Activated naive CD8-positive, alpha-beta T cell treated with anti-CD3 and anti-CD28 coated beads for 36 hours (primary cell): ENCODE measurements around the gene MLKL. TPM values are rescaled to one million over a fixed set of nuclear protein-coding genes. Genes with fewer than 3 reads are reported as not detected.

Source experiments
- DNase-seq: peaks from one replicate; pipeline ENCODE4 v3.0.0; 2021
- H3K27ac Mint-ChIP-seq: one replicate; pipeline ENCODE4 v1.8.0; 2022; ENCODE audit warnings: mild to moderate bottlenecking, moderate library complexity, mixed read lengths
- H3K27me3 Mint-ChIP-seq: one replicate; pipeline ENCODE4 v1.8.0; 2022; ENCODE audit warnings: mild to moderate bottlenecking, mixed read lengths
- H3K36me3 Mint-ChIP-seq: one replicate; pipeline ENCODE4 v1.8.0; 2021; ENCODE audit warnings: mild to moderate bottlenecking, mixed read lengths
- H3K4me1 Mint-ChIP-seq: one replicate; pipeline ENCODE4 v1.8.0; 2021; ENCODE audit warnings: mixed read lengths
- H3K4me3 Mint-ChIP-seq: one replicate; pipeline ENCODE4 v1.8.0; 2022; ENCODE audit warnings: mild to moderate bottlenecking, moderate library complexity, mixed read lengths
- H3K9me3 Mint-ChIP-seq: one replicate; pipeline ENCODE4 v1.8.0; 2022; ENCODE audit warnings: mixed read lengths
- total RNA-seq, 2 experiments: library from RNA; stranded (reverse); gene quantifications; one replicate each; pipeline ENCODE4 v1.2.3, GENCODE V29; 2021

MLKL gene
- total RNA-seq, 2 experiments from 2014 or later, result 23.6 TPM

- Mint-ChIP-seq H3K27me3 (no peaks in the 10 kb centered on the region), H3K4me3 (no peak overlapping the region), H3K9me3 (peaks cover 3% of the 10 kb centered on the region), H3K27ac (no peak overlapping the region), H3K36me3 (no peaks in the 10 kb centered on the region), H3K4me1 (no peaks in the 10 kb centered on the region)
- DNase-seq, result no peak
Measured at GRCh38 chr16:74721716-74722115, 21.1 kb upstream of the MLKL start.

DNA sequence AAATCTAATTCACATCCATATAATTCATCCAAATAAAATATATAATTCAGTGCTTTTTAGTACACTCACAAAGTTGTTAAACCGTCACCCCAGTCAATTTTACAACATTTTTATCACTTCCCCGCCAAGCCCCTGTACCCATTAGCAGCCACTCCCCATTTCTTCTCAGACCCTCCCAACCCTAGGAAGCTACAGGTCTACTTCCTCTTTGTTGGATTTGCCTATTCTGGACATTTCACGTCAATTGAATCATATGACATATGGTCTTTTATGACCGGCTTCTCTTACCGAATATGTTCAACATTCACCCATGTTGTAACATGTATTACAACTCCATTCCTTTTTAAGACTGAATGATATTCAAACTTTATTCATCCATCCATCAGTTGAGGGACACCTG is 19.9 kb upstream of the MLKL start:
- no peaks in the 10 kb centered on the region for H3K36me3 Mint-ChIP-seq
- H3K4me1 Mint-ChIP-seq, result no peaks in the 10 kb centered on the region
- no peaks in the 10 kb centered on the region for H3K27me3 Mint-ChIP-seq
- no peaks in the 10 kb centered on the region for H3K9me3 Mint-ChIP-seq
- H3K27ac Mint-ChIP-seq, result no peak overlapping the region
- DNase-seq, result no peak
- no peak overlapping the region for H3K4me3 Mint-ChIP-seq

DNA sequence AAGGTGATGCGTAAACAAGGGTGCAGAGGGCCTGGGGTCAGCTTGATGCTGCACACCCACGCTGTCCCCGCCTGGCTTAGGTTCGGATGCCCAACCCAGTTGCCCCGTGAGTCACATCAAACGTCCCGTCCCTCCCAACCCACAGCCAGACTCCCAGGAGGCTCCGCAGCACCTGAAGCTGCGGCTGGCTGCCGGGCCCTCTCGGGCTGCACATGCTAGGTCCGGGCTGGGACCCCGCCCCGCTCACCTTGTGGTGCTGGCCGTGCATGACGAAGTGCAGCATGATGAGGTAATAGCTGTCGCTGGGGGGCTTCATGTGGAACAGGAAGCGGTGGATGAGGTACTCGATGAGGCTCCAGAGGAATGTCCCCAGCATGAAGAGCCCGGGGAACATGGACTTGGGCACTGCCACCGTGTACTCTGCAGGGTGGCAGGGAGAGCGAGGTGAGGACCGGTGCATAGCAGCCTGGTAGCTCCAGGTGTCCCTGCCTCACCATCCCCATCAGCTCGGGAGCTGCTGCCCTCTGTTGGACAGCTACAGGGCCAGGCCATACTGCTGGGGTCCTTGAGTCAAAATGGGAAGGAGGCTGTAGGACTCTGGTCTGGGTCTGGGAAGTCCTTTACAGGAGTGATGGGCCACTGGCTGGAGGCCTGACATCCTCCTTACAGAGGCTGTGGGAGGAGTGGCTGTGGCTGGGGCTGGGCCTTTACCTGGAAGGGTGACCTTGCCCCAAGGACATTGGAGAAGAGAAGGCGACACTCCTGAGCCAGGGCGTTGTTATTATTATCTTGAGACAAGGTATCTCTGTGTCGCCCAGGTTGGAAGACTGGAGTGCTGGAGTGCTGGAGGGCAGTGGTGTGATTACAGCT is 18.3 kb upstream of the MLKL start:
- H3K4me1 Mint-ChIP-seq, result no peaks in the 10 kb centered on the region
- H3K9me3 Mint-ChIP-seq, result no peaks in the 10 kb centered on the region
- no peaks in the 10 kb centered on the region for H3K27me3 Mint-ChIP-seq
- no peak for DNase-seq
- H3K4me3 Mint-ChIP-seq, result no peak overlapping the region
- no peak overlapping the region for H3K27ac Mint-ChIP-seq
- H3K36me3 Mint-ChIP-seq, result no peaks in the 10 kb centered on the region

DNA sequence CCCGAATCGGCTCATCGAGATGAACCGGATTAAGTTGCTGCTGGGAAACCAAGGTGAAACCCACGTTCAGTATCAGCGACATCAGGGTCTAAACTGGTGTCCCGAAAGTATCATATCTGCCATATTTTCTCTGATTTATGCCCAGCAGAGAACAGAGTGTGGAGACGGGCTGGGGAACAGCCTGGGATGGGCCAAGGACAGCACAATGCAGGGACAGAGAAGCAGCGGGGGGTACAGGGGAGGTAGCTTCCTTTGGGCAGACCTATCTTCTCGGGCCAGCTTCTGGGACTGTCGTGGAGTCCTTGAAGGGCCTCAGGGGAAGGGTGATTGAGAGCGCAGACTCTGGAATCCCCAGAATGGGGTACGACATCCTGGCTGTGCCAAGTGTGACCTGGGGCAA is 17.5 kb upstream of the MLKL start:
- Mint-ChIP-seq H3K9me3 (no peaks in the 10 kb centered on the region), H3K27me3 (no peaks in the 10 kb centered on the region), H3K4me1 (no peaks in the 10 kb centered on the region), H3K27ac (no peak overlapping the region), H3K36me3 (no peaks in the 10 kb centered on the region), H3K4me3 (no peak overlapping the region)
- DNase-seq, result no peak

- Mint-ChIP-seq H3K4me3 (no peak overlapping the region), H3K4me1 (no peaks in the 10 kb centered on the region), H3K27me3 (no peaks in the 10 kb centered on the region), H3K27ac (no peak overlapping the region), H3K9me3 (no peaks in the 10 kb centered on the region), H3K36me3 (no peaks in the 10 kb centered on the region)
- no peak for DNase-seq
Measured at GRCh38 chr16:74717367-74717766, 16.7 kb upstream of the MLKL start.

DNA sequence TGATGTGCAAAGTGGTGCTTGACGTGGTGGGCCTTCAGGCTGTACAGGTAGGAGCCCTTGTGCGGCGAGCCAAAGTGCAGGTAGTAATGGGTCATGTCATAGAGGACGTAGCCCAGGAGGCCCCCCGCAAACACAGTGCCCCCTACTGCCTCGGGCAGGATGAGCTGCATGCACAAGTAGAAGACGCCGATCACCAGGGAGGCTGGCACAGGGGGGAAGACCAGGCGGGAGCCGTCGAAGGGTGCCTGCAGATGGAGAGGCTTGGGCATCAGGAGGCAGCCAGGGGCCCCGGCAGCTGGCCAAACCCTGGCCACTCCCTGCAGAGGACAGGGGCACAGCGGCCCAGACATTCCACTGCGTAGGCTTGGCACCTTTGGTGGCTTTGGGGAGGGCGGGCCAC is 15.7 kb upstream of the MLKL start:
- H3K4me1 Mint-ChIP-seq, result no peaks in the 10 kb centered on the region
- H3K27ac Mint-ChIP-seq, result no peak overlapping the region
- no peaks in the 10 kb centered on the region for H3K27me3 Mint-ChIP-seq
- H3K4me3 Mint-ChIP-seq, result no peak overlapping the region
- H3K9me3 Mint-ChIP-seq, result no peaks in the 10 kb centered on the region
- no peaks in the 10 kb centered on the region for H3K36me3 Mint-ChIP-seq
- no peak for DNase-seq

DNA sequence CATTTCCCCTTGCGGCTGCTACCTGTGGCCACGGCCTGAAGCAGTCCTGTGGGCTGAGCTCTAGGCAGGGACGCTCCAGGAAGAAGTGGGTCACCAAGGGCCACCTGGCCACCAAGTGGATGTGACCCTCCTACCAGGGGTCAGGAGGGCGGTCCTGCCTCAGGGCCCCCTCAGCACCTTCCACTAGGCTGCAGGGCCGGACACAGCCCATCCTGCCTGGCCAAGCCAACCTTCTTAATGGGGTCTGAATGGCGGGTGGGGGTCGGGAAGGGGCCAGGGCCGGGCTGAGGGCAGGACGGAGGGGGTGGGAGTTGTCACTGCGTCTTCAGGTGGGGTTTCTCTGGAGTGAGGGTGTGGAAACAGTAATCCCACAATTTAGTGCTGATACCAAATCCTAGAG is 13.2 kb upstream of the MLKL start:
- no peaks in the 10 kb centered on the region for H3K9me3 Mint-ChIP-seq

DNA sequence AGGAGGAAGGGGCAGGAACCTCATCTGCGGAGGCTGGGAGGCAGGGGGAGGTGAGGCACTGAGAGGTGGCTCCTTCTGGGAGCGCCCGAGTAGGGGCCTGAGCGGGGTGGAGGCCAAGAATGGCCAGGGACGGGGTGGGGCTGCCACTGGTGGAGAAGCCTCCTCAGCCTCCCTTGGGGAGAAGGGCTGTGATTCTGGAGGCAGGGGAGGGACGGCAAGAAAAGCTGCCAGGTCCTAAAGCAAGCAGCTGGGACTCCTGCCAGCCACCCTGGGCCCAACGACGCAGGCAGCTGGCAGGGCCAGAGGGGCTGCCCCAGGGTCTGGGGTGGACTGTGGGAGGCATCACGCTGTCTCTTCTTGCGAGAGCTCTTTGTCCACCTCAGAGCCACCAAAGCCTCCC is 12.7 kb upstream of the MLKL start:
- H3K27me3 Mint-ChIP-seq, result no peaks in the 10 kb centered on the region
- no peak overlapping the region for H3K4me3 Mint-ChIP-seq
- H3K36me3 Mint-ChIP-seq, result no peaks in the 10 kb centered on the region
- no peak overlapping the region for H3K27ac Mint-ChIP-seq
- H3K4me1 Mint-ChIP-seq, result no peaks in the 10 kb centered on the region
- no peaks in the 10 kb centered on the region for H3K9me3 Mint-ChIP-seq
- DNase-seq, result no peak

More for the DNA sequence above, 13.2 kb upstream of the MLKL start:
- Mint-ChIP-seq H3K27ac (no peak overlapping the region), H3K36me3 (no peaks in the 10 kb centered on the region), H3K27me3 (no peaks in the 10 kb centered on the region), H3K4me3 (no peak overlapping the region), H3K4me1 (no peaks in the 10 kb centered on the region)
- DNase-seq, result no peak

GRCh38 chr16:74711938-74712337 is 11.3 kb upstream of the MLKL start:
- Mint-ChIP-seq H3K4me1 (no peaks in the 10 kb centered on the region), H3K9me3 (no peaks in the 10 kb centered on the region), H3K36me3 (no peaks in the 10 kb centered on the region), H3K4me3 (no peak overlapping the region), H3K27ac (no peak overlapping the region), H3K27me3 (no peaks in the 10 kb centered on the region)
- DNase-seq, result no peak

- H3K4me1 Mint-ChIP-seq, result no peaks in the 10 kb centered on the region
- no peaks in the 10 kb centered on the region for H3K27me3 Mint-ChIP-seq
- no peaks in the 10 kb centered on the region for H3K9me3 Mint-ChIP-seq
- no peak for DNase-seq
- no peak overlapping the region for H3K4me3 Mint-ChIP-seq
- no peak overlapping the region for H3K27ac Mint-ChIP-seq
- H3K36me3 Mint-ChIP-seq, result no peaks in the 10 kb centered on the region
Measured at GRCh38 chr16:74710401-74710800, 9.7 kb upstream of the MLKL start.

DNA sequence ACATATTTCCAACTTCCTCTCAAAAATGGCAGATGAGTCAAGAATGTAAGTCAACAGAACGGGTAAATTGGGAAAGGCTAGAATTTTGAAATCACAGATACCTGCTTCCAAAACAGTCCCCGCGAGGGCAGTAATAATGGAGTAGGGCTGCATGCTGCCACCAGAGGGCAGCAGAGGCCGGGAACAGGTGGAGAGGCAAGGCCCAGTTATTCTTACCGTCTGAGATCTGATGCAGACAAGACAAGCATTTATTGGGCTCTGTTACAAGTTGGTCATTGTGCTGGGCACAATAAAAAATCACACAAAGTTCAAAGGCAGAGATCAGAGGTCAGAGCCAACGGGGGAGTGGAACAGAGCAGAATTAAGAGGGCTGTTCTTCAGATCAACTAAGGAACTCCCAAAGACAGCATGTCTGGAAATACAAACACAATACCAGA is 8.8 kb upstream of the MLKL start:
- H3K4me3 Mint-ChIP-seq, result no peak overlapping the region
- H3K27me3 Mint-ChIP-seq, result no peaks in the 10 kb centered on the region
- no peaks in the 10 kb centered on the region for H3K36me3 Mint-ChIP-seq
- H3K27ac Mint-ChIP-seq, result no peak overlapping the region
- no peaks in the 10 kb centered on the region for H3K9me3 Mint-ChIP-seq
- DNase-seq, result peak; percentile 78
- peaks cover 5% of the 10 kb centered on the region for H3K4me1 Mint-ChIP-seq

DNA sequence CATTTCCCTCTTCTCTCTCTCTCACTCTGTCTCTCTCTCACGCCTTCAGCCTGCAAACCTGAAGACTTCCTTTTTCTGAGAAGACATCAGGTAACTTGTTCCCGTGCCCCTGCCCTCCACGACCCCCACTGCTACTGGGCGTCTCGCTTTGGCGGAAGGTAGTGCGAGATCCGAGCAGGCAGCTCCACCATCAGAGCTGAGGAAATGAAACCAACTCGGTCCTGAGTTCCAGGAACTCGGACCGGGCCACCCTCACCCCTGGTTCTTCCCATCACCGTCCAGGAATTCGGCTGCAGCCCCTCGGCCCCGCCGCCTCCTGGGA is 585 bp downstream of the MLKL start:
- peak overlapping the region; percentile 99 for H3K27ac Mint-ChIP-seq
- peak overlapping the region; percentile 99 for H3K4me3 Mint-ChIP-seq
- no peaks in the 10 kb centered on the region for H3K9me3 Mint-ChIP-seq

GRCh38 chr16:74699666-74700065 is 996 bp downstream of the MLKL start:
- Mint-ChIP-seq H3K27ac (peak overlapping the region; percentile 68), H3K4me3 (peak overlapping the region; percentile 99), H3K4me1 (peaks cover 48% of the 10 kb centered on the region), H3K9me3 (no peaks in the 10 kb centered on the region), H3K36me3 (peaks cover 20% of the 10 kb centered on the region), H3K27me3 (no peaks in the 10 kb centered on the region)
- DNase-seq, result no peak

More for the DNA sequence above, 585 bp downstream of the MLKL start:
- Mint-ChIP-seq H3K27me3 (no peaks in the 10 kb centered on the region), H3K36me3 (peaks cover 20% of the 10 kb centered on the region), H3K4me1 (peaks cover 52% of the 10 kb centered on the region)
- DNase-seq, result peak; percentile 33

DNA sequence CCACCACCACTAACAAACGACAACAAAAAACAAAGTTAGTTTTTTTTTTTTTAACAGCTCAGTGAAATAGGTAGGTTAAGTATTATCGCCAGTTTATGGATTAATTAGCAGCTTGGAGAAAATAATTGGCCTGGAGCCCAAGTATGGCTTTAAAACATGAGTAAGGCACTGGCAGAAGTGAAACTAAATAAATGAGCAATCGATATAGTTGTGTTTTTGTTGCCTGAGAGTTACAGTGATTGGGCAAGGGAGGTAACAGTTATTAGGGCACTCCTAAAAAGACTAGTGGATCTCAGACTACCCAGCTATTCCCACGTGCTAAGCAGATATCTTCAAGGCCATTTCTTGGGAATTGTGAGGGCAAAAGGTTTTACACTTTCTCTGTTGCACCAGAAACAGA is 2.4 kb downstream of the MLKL start:
- no peaks in the 10 kb centered on the region for H3K27me3 Mint-ChIP-seq
- DNase-seq, result no peak
- H3K9me3 Mint-ChIP-seq, result no peaks in the 10 kb centered on the region
- H3K36me3 Mint-ChIP-seq, result peaks cover 22% of the 10 kb centered on the region
- H3K27ac Mint-ChIP-seq, result peak overlapping the region; percentile 43
- peak overlapping the region; percentile 99 for H3K4me3 Mint-ChIP-seq
- H3K4me1 Mint-ChIP-seq, result peaks cover 46% of the 10 kb centered on the region

- peak overlapping the region; percentile 73 for H3K4me3 Mint-ChIP-seq
- H3K9me3 Mint-ChIP-seq, result no peaks in the 10 kb centered on the region
- H3K4me1 Mint-ChIP-seq, result peaks cover 35% of the 10 kb centered on the region
- H3K27ac Mint-ChIP-seq, result no peak overlapping the region
- peak; percentile 59 for DNase-seq
- H3K27me3 Mint-ChIP-seq, result no peaks in the 10 kb centered on the region
- peaks cover 32% of the 10 kb centered on the region for H3K36me3 Mint-ChIP-seq
Measured at GRCh38 chr16:74695450-74696422, 4.9 kb downstream of the MLKL start.
